ENCODE data around the gene EPHB2.
"Not testable (repeated sequence)": the region's sequence is repeated elsewhere in the genome, so short reads cannot be mapped to it uniquely, and the experiment has no call there.

EPHB2 gene
- 32.7 to 120 (median 49.5) reads per million in 17 experiments for total RNA-seq

DNA sequence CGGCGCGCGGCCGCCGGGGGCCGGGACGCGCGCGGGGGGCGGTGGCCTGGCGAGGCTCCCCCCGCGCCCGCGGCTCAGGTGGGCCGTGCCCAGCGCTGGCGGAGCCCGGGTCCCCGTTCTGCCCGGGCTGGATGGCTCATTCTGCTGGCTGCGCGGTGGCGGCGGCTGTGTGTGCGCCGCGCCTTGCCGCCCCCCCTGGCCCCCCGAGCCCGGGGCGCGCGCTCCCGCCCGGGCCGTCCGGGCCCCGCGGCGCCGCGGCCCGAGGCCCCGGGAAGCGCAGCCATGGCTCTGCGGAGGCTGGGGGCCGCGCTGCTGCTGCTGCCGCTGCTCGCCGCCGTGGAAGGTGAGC, at the start of gene EPHB2:
TSS of gene EPHB2 (plus strand) at position 139 of the 349 bp plus-strand sequence. CDS start at position 283, 144 bp downstream.
- DNase-seq, result peak; percentile 58 to 87 (median 76)

DNA sequence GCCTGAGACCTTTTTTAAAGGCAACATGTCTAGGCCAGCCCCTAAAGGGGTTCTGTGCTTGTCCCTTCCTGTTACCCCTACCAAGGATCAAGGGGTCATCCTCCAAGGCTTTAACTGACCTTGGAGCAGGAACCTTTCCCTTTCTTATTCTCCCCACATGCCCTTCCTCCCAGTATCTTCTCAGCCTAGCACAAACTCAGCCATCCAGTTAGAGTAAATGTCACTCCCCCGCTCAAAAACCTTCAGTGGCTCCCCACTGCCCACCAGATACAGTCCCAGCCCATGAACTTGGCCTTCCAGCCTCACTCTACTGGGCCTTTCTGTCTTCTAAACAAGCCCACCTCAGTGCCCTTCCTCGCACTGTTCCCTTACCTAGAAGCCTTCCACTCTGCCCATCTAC, 48.8 kb upstream of the EPHB2 start:
- no peak for DNase-seq

DNA sequence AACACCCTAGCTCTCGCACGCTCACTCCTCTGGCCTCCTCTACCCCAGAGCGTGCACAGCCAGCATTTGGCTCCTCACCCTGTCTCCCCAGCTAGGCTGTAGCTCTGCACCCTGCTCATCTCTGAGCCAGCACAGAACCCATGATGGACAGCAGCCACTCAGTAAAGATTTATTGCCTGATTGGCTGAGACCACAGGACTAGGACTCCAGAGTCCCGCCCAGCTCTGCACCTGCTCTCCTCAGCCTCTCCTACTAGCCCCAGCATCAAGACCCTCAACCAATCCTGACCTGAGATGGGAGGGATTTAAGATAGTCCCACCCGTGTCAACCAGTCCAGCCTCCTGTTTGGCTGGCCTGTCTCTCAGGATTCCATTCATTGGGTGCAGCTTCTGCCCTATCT, 48.3 kb upstream of the EPHB2 start:
- DNase-seq, result peak in 2 of 4 experiments; percentile 10 to 19

DNA sequence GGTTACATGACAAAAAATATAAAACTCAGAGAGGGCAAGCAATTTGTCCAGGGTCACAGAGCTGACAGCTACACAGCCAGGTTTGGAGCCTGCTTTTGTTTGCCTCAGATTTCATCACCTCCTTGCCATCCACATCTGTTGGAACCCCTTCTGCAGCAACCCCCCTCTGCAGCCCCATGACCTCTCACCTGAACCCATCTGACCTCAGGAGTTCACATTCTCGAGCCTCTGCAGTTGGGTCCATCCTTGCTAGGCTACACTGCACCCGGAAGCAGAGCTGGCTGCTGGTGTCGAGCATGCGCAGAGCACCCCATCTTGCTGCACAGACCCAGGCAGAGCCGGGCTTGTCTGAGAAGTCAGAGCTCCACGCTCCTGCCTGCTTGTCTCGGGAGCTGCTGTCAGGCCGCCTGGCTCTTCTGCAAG, 47.6 kb upstream of the EPHB2 start:
- DNase-seq, result no peak

DNA sequence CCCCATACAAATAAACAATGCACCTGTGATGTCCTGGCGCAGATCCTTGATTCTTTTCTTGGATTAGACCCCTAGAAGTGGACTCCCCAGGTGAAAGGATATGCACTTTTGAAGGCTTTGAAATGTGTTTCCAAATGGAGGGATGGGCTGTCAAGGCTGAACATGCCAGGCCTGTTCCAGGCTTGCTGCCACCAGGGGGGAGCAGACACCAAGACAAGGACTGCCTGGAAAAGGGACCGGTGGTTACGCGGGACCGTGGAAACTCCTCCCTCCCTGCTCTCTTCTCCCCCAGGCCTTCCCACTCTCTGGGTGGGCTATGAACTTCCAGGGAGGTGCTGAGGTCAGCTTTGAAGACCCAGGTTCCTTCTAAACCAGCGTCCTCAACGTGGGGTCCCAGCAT, 44.9 kb upstream of the EPHB2 start:
- peak; percentile 9 to 46 (median 28) for DNase-seq

DNA sequence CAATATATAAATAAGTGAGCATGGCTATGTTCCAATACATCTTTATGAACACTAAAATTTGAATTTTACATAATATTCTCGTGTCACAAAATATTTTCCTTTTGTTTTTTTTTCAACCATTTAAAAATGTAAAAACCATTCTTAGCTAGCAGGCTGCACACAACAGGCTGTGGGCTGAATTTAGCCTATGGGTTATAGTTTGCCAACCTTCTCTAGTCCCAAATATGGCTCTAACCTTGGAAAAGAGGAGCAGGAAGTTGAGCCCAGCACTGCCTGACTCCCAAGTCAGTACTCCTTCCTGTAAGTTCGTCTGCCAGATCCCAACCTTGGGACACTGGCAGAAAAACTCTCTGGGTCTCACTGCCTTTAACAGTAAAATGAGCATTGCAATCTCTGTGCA, 44.2 kb upstream of the EPHB2 start:
- DNase-seq, result no peak

DNA sequence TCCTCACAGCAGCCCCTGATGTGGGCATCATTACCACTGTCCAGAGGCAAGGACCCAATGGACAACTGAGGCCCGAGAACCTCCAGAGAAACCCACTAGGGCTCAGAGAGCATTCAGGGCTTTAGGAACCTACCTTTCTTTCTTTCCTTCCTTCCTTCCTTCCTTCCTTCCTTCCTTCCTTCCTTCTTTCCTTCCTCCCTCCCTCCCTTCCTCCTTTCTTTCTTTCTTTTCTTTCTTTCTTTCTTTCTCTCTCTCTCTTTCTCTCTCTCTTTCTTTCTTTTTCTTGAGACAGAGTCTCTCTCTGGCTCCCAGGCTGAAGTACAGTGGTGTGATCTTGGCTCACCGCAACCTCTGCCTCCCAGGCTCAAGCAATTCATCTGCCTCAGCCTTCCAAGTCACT, 41.8 kb upstream of the EPHB2 start:
- DNase-seq, result not testable (repeated sequence)

DNA sequence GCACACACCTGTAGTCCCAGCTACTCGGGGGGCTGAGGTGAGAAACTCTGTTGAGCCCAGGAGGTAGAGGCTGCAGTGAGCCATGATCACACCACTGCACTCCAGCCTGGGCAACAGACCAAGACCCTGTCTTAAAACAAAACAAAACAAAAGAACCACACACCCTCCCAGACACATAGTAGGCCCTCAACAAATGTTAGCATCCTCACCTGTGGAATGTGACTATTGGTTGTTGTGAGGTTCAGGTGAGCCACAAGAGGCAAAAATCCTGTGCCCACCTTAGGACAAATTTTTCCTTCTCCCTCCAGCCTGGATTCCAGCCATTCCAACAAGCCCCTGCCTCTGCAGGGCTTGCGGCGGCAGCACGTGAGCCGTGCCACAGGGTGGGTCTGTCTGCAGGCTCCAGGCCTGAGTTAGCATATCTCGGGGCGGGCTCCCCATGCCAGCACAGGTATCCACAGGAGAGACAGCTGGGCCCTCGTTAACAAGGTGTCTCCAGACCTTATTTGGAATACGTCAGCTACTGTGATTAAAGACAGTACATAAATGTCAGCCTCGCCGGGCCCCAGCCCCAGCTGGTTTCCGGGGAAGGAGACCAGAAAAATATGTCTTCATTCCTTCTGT, 40.2 kb upstream of the EPHB2 start:
- DNase-seq, result no peak

DNA sequence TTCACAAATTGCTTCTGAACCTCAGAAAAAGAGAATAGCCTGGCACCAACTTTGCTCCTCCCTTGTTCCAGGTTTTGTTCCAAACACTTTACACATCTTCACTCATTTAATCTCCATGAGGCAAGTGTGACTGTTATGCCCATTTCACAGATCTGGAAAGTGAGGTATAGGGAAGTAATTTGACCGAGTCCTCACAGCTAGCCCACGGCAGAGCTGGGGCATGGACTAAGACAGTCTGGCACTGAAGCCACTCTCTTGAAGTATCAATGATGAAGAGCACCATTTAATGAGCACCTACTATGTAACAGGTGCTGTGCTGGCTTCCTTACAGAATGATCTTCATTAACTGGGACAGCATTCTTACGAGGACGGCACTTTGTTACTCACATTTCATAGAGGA, 38.6 kb upstream of the EPHB2 start:
- DNase-seq, result no peak

DNA sequence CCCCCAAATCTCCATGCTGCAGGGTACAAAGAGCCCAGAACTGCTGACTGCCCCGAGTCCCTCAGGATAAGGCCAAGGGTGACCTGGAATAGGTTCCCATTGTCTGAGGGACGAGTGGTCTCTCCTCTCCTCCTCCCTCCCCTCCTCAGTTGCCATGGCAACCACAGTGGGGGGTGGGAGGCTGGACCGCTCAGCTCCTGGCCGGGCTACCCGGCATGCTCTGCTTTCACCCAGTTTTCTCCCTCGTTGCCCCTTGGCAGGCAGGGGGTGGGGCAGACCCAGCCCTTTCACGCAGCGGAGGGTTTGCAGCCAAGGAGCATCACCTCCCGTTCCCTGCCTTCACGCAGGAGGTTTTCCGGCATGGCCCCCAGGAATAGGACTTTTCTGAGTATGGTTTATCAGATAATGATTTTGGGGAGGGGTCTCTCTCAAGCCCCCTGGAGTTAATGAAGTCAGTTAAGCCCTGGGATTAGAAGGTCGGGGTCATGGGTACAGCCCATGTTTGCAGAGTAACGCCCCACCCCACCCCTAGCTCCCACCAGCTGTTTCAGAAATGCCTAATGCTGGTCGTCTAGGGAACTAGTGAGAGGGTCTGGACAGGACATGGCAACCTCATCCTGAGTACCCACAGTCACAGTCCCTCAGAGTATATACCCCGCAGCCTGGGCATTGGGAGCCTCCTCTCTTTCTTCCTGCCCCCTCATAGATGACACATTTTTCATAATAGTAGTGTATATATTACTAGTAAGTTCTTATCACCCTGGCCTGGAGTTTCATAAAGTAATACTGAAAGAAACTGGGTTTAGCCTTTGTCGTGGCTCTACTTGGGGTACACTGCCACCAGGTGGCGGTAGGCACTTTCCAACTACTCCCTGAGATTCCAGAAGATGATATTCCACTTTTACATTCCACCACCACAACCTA, 36.9 kb upstream of the EPHB2 start:
- peak; percentile 68 to 85 (median 77) for DNase-seq

DNA sequence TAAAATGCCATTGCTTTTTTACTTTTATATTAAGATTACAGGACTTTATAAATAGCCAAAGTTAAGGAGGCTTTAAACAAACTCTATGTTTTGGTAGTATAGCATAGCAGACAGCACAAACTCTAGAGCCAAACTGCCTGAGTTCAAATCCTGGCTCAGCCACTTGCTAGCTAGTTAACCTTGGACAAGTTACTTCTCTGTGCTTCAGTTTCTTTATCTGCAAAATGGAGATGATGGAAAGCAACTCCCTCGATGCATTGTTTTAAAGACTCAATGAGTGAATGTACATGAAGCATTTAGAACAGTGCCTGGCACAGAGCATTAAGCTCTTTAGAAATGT, 36.3 kb upstream of the EPHB2 start:
- DNase-seq, result no peak

DNA sequence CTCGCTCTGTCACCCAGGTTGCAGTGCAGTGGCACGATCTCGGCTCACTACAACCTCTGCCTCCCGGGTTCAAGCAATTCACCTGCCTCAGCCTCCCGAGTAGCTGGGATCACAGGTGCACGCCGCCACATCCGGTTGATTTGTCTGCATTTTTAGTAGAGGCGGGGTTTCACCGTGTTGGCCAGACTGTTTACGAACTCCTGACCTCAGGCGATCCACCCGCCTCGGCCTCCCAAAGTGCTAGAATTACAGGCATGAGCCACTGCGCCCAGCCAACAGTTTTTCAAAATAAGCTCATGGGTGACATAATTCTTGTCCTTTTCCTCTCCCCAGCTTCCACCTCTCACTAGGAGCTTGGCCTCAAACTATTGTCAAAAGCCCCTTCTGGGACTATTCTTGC, 34.5 kb upstream of the EPHB2 start:
- DNase-seq, result not testable (repeated sequence)

DNA sequence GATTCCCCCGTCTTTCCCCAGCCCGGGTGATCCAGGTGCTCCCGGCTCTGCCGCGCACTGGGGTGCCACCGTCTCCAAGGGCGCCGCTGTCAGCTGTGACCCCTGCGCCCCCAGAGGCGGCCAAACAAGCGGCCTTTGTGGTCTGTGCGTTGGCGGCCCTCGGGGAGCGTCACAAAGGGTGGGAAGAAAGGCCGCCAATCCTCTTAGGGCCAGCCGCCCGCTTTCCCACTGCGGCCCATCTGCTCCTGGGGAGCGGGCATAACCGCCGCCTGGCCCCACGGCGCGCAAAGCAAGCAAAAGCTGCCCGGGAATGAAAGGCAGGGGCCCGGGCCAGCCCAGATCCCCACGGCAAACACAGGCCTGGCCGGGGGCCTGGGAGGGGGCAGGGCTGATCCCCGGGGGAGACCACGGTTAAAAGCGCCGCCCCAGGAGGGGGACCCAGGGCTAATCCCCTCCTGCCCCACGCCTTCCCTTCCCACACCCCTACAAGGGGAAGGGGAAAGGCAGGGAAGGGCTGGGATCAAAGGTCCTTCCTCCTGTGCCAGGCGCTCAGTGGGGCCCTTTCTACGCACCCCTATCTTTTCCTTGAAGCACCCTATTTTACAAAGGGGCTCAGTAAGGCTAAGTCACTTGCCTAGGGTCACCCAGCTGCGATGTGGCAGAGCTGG, 33.6 kb upstream of the EPHB2 start:
- DNase-seq, result no peak

DNA sequence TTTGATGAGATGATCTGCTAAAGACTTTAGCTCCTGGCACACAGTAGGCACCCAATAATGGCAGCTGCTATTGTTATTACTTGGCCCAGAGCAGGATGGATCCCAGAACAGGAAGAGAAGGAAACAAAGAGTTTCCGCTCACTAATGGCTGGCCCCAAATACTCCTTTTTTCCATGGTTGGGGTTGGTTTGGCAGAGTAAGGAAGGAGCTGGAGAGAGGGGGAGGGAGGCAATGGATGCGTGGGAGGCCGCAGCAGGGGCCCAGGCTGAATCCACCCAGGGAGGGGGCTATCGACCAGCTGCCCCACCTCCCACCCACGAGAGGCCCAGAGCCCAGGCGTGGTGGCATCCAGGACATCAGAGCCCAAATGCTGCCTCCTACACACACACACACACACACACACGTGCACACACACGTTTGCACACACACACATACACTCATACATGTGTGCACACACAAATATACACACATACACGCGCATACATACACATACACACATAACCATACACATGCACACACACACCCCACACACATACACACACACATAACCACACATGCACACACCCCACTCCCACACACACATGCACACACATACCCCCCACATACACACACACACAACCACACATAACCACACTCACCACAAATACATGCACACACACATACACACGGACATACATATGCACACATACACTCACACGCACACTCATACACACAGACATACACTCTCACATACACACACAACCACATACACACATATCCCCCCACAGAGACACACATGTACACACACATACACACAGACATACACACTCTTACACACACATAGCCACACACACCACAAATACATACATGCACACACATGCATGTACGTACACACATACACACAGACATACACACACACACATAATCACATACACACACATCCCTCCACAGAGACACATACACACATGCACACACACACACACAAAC, 32.4 kb upstream of the EPHB2 start:
- no peak for DNase-seq

DNA sequence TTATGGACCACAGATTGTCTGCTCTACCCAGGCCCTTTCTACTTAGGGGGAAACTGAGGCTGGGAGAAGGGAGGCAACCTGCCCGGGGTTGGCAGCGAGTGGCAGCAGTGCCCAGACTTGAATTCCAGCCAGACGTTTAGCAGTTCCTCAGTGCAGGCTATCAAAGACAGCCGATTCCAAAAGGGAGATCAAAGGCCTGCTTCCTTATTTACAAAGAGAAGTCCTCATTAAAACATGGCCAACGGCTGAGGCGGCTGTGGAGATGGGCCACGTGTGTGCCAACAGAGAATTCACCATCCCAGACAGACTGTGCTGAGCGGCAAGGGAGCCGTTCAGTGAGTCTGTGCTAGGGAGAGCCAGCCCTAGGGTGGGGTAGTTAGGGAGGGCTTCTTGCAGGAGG, 29.9 kb upstream of the EPHB2 start:
- DNase-seq, result no peak

DNA sequence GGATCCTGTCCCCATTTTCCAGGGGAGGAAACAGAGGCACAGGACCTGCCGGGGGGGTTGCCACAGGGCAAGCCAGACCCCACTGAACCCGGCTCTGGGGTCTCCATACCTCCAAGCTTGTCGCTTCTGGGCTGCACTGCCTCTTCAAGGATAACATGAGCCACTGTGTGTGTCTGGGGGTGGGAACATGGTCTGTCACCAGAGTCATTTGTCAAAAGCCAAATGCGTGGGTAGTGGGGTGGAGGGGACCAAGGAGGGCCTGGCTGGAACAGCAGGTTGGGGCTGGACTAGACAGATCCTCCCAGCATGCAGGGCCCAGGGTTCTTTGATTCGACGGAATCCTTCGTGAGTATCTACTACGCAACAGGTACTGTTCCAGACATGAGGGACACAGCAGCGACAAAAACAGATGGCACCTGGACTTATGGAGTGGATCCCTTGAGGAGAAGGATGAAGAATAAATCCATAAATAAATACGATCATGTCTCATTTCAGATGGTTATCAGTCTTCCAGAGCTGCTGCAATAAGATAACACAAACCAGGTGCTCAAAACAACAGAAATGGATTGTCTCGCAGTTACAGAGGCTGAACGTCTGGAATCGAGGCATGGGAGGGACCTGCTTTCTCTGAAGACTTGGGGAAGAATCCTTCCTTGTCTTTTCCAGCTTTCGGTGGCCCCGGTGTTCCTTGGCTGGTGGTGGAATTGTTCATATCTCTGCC, 28.9 kb upstream of the EPHB2 start:
- DNase-seq, result no peak

DNA sequence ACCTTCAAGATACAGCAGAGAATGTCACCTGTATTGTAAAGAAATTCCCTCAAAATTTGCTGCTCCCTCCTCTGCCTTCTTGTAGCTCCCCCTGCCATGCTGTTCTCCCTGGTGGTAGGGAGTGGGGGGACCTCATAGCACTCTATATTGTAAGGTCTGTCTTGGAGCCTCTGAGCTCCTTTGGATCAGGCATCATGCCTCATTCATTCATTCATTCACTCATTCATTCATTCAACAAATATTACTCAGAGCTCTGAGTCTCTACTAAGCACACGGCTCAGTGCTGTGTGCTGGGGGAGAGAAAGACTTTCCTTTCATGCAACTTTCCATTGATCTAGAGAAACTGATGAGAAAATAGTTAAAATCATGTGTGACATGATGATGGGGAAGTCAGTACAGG, 27.1 kb upstream of the EPHB2 start:
- no peak for DNase-seq

DNA sequence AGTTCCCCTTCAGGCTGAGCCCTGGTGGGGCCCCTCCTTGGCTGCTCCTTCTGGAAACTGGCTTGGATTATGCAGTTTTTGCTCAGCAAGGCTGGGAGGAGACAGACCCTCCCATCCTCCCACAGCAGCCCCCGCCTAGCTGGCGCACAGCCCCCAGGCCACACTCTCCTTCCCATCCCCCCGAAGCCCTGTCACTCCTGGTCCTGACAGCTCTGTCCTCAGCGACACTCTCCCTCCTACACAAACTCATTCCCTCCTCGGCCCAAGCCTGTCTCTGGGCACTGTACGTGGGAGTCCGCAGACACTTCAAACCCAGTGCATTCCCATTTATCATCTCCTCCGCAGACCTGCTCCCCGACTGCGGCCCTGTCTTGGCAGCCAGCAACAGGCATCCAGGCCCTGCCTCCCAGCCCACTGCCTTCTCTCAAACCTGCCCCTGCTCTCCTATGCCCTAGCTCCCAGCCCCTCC, 25.0 kb upstream of the EPHB2 start:
- no peak for DNase-seq

DNA sequence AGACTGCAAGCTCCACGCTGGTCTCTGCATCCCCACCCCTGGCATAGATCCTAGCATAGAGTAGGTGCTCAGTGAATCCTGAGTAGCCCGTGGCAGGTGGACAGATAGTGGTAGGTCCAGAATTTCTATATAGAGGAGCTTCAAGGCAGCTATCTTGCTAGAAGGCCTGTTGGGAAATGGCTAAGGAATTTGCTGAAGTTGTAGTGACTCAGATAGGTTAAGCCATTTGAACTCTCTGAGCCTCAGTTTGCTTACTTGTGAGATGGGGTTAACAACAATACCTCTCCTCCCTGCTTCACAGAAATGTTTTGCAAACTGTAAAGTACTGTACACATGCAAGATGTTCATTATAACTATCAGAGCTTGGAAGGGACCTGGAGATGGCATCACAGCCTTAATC, 23.4 kb upstream of the EPHB2 start:
- DNase-seq, result no peak

DNA sequence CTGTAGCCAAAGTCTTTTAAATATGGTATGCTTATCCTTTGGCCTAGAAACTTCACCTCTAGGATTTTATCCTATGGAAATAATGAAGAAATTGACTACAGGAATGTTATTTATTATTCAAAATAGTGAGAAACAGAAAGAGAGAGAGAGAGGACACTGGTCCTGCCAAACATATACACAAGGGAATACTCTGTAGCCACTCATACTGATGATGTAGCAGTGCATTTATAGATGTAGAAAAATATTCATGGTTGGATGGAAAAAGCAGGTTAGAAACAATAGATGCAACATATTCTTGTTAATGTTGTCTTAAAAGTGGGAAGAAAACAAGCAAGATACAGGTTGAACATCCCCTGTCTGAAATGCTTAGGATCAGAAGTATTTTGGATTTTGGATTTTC, 22.2 kb upstream of the EPHB2 start:
- no peak for DNase-seq

DNA sequence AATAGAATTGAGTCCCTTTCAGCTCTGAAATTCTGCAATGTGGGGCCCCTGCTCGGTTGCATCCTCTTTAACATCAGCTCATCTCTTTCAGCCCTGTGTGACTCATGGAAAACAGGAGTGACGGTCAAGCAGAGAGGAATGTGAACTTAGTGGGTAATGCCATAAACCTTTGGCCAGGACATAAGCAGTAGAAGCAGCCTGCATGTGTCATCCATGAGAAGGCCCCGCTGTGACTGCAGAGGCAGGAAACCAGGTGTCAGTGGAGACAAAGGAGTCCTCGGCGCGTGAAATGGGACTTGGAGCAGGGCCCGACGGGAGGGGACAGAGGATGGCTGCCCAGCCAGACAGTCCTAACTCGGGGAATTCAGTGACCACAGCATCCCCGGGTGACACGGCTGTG, 21.1 kb upstream of the EPHB2 start:
- no peak for DNase-seq
